GM21529 (cell line): ENCODE measurements around the gene NEU1.
"Not testable (repeated sequence)": the region's sequence is repeated elsewhere in the genome, so short reads cannot be mapped to it uniquely, and the experiment has no call there.

ENCODE experiments used
- ATAC-seq: cut with Tn5 transposase; IDR thresholded peaks from one replicate; pipeline ENCODE4 v1.9.1; 2021; ENCODE audit not compliant: unreplicated experiment

The NEU1 gene

DNA sequence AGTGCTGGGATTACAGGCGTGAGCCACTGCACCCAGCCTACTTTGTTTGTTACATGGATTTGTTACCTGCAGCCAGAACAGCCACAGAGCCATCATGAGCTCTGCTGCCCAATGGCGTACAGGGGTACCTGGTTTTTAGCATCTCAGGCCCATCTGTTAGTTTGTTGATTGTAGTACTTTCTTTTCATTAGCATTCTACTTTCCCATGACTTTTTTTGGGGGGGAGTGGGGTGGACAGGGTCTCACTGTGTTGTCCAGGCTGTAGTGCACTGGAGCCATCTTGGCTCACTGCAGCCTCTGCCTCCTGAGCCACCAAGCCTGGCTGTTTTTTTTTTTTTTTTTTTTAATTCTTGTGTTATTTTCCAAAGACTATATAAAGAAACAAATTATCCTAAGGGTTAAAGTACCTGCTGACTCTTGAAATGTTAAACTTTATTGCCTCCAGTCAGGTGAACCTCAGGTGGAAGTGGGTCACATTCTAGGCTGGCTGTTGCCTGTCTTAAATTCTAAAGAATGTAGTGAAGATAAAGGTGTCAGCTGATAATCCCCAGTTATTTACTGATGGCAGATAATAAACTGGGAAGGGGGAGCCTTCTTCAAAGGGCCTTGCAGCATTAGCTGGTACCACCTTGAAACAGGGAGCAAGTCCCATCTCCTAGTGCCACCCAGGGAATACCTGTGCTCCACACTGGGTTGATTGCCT is 15.2 kb downstream of the NEU1 start:
- ATAC-seq: no peak

DNA sequence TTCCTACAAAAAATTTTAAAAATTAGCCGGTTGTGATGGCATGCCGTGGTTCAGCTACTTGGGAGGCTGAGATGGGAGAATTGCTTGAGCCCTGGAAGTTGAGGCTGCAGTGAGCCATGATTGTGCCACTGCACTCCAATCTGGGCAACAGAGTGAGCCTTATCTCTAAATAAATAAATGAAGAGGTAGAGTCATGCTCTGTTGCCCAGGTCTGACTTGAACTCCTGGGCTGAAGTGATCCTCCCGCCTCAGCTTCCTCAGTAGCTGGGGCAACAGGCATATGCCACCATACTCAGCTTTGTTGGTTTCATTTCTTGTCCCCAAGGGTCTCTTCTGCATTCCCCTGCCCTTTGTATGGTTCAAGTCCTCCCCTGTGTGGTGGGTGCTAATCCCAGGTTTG is 18.1 kb downstream of the NEU1 start:
- no peak for ATAC-seq

DNA sequence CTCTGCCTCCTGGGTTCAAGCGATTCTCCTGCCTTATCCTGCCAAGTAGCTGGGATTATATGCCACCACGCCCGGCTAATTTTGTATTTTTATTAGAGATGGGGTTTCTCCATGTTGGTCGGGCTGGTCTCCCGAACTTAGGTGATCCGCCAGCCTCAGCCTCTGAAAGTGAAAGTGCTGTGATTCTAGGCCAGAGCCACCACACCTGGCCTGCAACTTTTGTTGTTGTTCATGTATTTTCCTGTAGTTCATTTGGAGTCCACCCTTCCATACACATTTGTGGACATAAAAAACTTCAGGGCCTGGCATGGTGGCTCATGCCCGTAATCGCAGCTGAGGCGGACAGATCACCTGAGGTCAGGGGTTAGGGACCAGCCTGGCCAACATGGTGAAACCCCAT is 20.6 kb downstream of the NEU1 start:
- no peak for ATAC-seq

DNA sequence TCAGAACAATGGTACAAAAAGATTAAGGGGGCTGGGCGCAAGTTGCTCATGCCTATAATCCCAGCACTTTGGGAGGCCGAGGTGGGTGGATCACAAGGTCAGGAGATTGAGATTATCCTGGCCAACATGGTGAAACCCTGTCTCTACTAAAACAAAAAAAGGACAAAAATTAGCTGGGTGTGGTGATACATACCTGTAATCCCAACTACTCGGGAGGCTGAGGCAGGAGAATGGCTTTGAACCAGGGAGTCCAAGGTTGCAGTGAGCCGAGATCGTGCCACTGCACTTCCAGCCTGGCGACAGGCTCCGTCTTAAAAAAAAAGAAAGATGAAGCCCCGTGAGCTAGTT is 22.9 kb downstream of the NEU1 start:
- not testable (repeated sequence) for ATAC-seq

GRCh38 chr6:31838968-31839367 is 23.7 kb downstream of the NEU1 start:
- no peak for ATAC-seq

DNA sequence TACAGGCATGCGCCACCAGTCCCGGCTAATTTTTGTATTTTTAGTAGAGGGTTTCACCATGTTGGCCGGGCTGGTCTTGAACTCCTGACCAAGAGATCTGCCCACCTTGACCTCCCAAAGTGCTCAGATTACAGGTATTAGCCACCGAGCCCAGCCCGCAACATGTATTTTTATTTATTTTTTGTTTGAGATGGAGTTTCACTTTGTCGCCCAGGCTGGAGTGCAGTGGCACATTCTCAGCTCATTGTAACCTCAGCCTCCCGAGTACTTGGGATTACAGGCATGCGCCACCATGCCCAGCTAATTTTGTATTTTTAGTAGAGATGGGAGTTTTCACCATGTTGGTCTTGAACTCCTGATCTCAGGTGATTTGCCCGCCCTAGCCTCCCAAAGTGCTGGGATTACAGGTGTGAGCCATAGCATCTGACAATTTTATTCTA is 24.5 kb downstream of the NEU1 start:
- not testable (repeated sequence) for ATAC-seq

DNA sequence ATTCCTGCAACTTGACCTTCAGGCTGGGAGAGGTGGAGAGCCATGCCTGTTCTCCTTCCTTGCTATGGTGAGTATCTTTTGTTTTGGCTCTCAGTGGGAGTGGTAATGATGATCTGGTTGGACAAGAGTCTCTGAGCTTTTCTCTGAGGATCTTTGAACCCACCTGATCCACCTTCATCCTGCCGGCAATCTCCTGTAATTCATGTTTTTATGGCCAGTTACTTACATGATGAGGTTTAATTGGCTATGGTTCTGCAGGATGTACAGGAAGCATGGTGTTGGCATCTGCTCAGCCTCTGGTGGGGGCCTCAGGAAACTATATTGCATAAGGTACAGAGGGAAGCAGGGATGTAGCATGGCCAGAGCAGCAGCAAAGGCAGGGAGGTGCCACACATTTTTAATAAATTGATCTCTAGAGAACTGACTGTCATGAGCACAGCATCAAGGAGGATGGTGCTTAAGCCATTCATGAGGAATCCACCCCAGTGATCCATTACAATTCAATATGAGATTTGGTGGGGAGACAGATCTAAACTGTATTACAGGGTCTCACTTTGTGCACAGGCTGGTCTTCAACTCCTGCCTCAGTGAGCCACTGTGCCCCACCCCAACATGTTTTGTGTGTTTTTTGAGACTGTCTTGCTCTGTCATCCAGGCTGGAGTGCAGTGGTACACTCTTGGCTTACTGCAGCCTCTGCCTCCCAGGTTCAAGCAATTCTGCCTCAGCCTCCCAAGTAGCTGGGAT is 25.1 kb downstream of the NEU1 start:
- ATAC-seq: no peak

- ATAC-seq: no peak
These were observed 25.9 kb downstream of the NEU1 start for GRCh38 chr6:31836474-31837368.

- ATAC-seq: no peak
These were observed 26.6 kb downstream of the NEU1 start for GRCh38 chr6:31836047-31836473.

DNA sequence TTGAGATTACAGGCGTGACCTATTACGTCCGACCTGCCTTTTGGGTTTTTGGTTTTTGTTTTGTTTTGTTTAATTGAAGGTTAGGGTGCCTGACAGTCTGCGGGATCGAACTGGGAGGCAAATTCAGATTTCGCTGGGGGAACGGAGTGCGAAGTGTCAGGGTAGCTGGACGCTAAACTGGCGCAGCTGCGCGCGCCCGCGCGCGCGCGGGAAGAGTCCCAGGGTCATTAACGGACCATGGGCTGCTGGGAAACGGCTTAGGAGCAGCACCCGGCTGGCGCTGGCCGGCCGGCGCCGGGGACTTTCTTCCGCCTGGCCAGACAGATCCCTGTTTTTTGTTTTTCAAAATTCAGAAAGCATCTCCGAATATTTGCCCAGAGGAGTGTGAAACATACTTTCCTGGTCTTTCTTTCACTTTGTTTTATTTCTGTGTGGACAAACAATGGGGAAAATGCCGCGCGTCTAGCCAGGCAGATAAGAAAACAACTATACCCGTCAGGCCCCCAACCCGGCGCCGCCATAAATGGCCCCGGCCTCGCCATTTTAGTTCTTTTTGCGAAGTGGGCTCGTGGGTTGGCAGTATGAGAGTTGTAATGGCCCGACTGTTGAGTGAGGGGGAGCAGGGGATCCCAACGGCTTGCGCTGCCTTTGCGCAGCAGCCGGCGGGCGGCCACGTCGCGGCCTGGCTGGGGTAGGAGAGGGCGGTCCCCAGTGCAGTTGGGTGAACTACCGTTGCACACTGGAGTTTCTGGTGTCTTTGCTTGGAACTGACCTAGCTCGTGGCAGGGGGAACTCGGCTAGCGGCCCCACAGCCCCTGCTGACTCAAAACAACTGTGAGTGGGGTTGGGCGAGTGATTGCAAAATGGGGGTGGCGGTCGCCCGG is 28.0 kb downstream of the NEU1 start:
- no peak for ATAC-seq

DNA sequence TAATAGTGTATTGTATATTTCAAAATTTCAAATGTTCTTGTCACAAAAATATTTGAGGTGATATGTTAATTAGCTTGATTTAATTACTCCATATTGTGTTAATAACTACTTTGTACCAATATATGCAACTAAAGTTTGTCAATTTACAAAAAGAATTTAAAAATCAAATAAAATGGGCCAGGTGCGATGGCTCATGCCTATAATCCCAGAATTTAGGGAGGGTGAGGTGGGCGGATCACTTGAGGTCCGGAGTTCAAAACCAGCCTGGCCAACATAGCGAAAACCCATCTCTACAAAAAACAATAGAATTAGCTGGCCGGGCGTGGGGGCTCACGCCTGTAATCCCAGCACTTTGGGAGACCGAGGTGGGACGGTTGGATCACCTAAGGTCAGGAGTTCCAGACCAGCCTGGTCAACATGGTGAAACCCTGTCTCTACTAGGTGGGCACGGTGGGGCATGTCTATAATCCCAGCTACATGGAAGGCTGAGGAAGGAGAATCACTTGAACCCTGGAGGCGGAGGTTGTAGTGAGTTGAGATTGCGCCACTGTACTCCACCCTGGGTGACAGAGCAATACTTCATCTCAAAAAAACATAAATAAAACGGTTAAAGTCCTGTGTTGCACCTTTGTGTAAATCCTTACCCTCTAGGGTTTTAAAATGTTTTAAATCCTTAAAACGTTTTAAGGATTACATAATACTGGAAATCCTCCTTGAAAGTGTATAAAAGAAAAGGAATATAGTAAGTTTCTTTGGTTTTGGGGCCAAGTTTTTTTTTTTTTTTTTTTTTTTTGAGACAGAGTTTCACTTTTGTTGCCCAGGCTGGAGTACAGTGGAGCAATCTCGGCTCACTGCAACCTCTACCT is 31.0 kb downstream of the NEU1 start:
- no peak for ATAC-seq

- no peak for ATAC-seq
These were observed 31.7 kb downstream of the NEU1 start for GRCh38 chr6:31830886-31831335.

- ATAC-seq: no peak
These were observed 32.9 kb downstream of the NEU1 start for GRCh38 chr6:31829633-31830283.

DNA sequence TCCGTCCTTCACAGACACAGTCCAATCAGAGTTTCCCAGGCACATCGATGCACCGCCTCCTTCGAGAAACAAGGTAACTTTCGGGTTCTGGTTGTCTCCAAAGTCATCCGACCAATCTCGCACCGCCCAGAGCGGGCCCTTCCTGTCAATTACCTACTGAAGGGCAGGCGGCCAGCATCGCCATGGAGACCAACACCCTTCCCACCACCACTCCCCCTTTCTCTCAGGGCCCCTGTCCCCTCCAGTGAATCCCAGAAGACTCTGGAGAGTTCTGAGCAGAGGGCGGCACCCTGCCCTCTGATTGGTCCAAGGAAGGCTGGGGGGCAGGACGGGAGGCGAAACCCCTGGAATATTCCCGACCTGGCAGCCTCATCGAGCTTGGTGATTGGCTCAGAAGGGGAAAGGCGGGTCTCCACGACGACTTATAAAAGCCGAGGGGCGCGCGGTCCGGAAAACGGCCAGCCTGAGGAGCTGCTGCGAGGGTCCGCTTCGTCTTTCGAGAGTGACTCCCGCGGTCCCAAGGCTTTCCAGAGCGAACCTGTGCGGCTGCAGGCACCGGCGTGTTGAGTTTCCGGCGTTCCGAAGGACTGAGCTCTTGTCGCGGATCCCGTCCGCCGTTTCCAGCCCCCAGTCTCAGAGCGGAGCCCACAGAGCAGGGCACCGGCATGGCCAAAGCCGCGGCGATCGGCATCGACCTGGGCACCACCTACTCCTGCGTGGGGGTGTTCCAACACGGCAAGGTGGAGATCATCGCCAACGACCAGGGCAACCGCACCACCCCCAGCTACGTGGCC is 35.1 kb downstream of the NEU1 start, which contains the start of gene HSPA1B:
TSS of gene HSPA1B (plus strand) at position 453 of the 794 bp plus-strand sequence. CDS start at position 666, 213 bp downstream.
- ATAC-seq: peak; percentile 64

- peak; percentile 8 for ATAC-seq
These were observed 35.8 kb downstream of the NEU1 start for GRCh38 chr6:31826793-31827285.

DNA sequence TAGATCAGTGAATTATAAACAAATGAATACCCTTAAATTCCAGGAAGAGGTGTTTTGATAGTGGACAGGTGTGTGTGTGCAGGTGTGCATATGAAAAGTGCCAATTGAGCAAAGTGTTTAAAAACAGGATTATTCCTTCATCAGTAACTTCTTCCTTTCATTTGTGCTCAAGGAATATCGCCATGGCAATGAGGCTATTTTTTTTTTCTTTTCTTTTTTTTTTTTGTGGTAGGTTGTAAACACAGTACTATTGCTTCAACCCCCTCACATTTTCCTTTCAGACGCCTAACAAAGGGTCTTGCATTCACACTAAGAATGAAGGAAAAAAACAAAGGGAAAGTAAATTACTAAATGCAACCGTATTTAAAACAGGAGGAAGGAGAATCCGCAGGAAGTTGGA is 37.1 kb downstream of the NEU1 start:
- ATAC-seq: no peak

GRCh38 chr6:31823592-31824196 is 38.9 kb downstream of the NEU1 start:
- not testable (repeated sequence) for ATAC-seq
